HG03064 (cell line): ENCODE measurements around the gene TMBIM6.
"Not testable (repeated sequence)": the region's sequence is repeated elsewhere in the genome, so short reads cannot be mapped to it uniquely, and the experiment has no call there.

ENCODE experiments used
- ATAC-seq: cut with Tn5 transposase; IDR thresholded peaks from one replicate; pipeline ENCODE4 v1.9.1; 2021; ENCODE audit warnings: low read depth; ENCODE audit not compliant: unreplicated experiment

TMBIM6 gene

GRCh38 chr12:49773102-49773501 is 31.7 kb downstream of the TMBIM6 start:
- not testable (repeated sequence) for ATAC-seq

- ATAC-seq = no peak
Observed at GRCh38 chr12:49776413-49776812, 35.1 kb downstream of the TMBIM6 start.

GRCh38 chr12:49776858-49777257 is 35.5 kb downstream of the TMBIM6 start:
- no peak for ATAC-seq

- no peak for ATAC-seq
Observed at GRCh38 chr12:49777341-49777740, 36.0 kb downstream of the TMBIM6 start.

GRCh38 chr12:49777800-49778748 is 36.7 kb downstream of the TMBIM6 start:
- no peak for ATAC-seq

GRCh38 chr12:49779581-49779980 is 38.2 kb downstream of the TMBIM6 start:
- no peak for ATAC-seq

- ATAC-seq = not testable (repeated sequence)
Observed at GRCh38 chr12:49780914-49781313, 39.6 kb downstream of the TMBIM6 start.

GRCh38 chr12:49783917-49784676 is 42.7 kb downstream of the TMBIM6 start:
- no peak for ATAC-seq

GRCh38 chr12:49784756-49785409 is 43.5 kb downstream of the TMBIM6 start:
- no peak for ATAC-seq

- no peak for ATAC-seq
Observed at GRCh38 chr12:49787672-49788071, 46.3 kb downstream of the TMBIM6 start.

- no peak for ATAC-seq
Observed at GRCh38 chr12:49789992-49790391, 48.6 kb downstream of the TMBIM6 start.

GRCh38 chr12:49790741-49791555 is 49.6 kb downstream of the TMBIM6 start:
- ATAC-seq = no peak

GRCh38 chr12:49791700-49792099 is 50.3 kb downstream of the TMBIM6 start:
- ATAC-seq = no peak

- no peak for ATAC-seq
Observed at GRCh38 chr12:49792181-49792970, 51.0 kb downstream of the TMBIM6 start.

GRCh38 chr12:49792976-49793580 is 51.7 kb downstream of the TMBIM6 start:
- ATAC-seq = no peak

GRCh38 chr12:49793620-49794019 is 52.3 kb downstream of the TMBIM6 start:
- no peak for ATAC-seq

- ATAC-seq = no peak
Observed at GRCh38 chr12:49794021-49794420, 52.7 kb downstream of the TMBIM6 start.

GRCh38 chr12:49794811-49795653 is 53.7 kb downstream of the TMBIM6 start:
- ATAC-seq = no peak
